Stimulated activated CD4-positive, alpha-beta T cell treated with anti-CD3 and anti-CD28 coated beads, Interleukin-4, amount 100 ng/mL, for 24 hours (primary cell): ENCODE measurements around the gene CCNH.

ENCODE experiments used
- DNase-seq: peaks from one replicate; pipeline ENCODE4 v3.0.0-alpha.2; 2020

The CCNH gene

GRCh38 chr5:87412630-87413342 lies at the start of gene CCNH:
TSS of gene CCNH (minus strand) at chr5:87412930. CDS start at chr5:87412794, 136 bp downstream.
- peak; percentile 98 for DNase-seq

- no peak for DNase-seq
Observed at GRCh38 chr5:87457706-87458105, 45.0 kb upstream of the CCNH start.

- DNase-seq: no peak
Observed at GRCh38 chr5:87453801-87454200, 41.1 kb upstream of the CCNH start.

GRCh38 chr5:87452837-87453236 lies 40.1 kb upstream of the CCNH start:
- DNase-seq: no peak

- no peak for DNase-seq
Observed at GRCh38 chr5:87442419-87442818, 29.7 kb upstream of the CCNH start.

- DNase-seq: no peak
Observed at GRCh38 chr5:87438231-87438630, 25.5 kb upstream of the CCNH start.

- no peak for DNase-seq
Observed at GRCh38 chr5:87437724-87438123, 25.0 kb upstream of the CCNH start.

- DNase-seq: no peak
Observed at GRCh38 chr5:87435144-87435694, 22.5 kb upstream of the CCNH start.

GRCh38 chr5:87434461-87434860 lies 21.7 kb upstream of the CCNH start:
- DNase-seq: no peak

- DNase-seq: no peak
Observed at GRCh38 chr5:87433945-87434344, 21.2 kb upstream of the CCNH start.

GRCh38 chr5:87432460-87432859 lies 19.7 kb upstream of the CCNH start:
- no peak for DNase-seq

GRCh38 chr5:87430863-87431457 lies 18.2 kb upstream of the CCNH start:
- DNase-seq: no peak

- no peak for DNase-seq
Observed at GRCh38 chr5:87423755-87424154, 11.0 kb upstream of the CCNH start.

GRCh38 chr5:87421307-87421706 lies 8.6 kb upstream of the CCNH start:
- DNase-seq: no peak

- DNase-seq: no peak
Observed at GRCh38 chr5:87418506-87418905, 5.8 kb upstream of the CCNH start.

GRCh38 chr5:87413343-87413645 lies 564 bp upstream of the CCNH start:
- DNase-seq: no peak

GRCh38 chr5:87411973-87412629 lies 629 bp downstream of the CCNH start:
- peak; percentile 40 for DNase-seq

GRCh38 chr5:87411586-87411972 lies 1.2 kb downstream of the CCNH start:
- no peak for DNase-seq

GRCh38 chr5:87410931-87411330 lies 1.8 kb downstream of the CCNH start:
- DNase-seq: no peak

GRCh38 chr5:87408204-87408603 lies 4.5 kb downstream of the CCNH start:
- DNase-seq: no peak

GRCh38 chr5:87405472-87406155 lies 7.1 kb downstream of the CCNH start:
- DNase-seq: no peak

- DNase-seq: no peak
Observed at GRCh38 chr5:87404359-87404758, 8.4 kb downstream of the CCNH start.

- DNase-seq: no peak
Observed at GRCh38 chr5:87403899-87404298, 8.8 kb downstream of the CCNH start.

GRCh38 chr5:87403409-87403808 lies 9.3 kb downstream of the CCNH start:
- no peak for DNase-seq
